Measurements from ENCODE around the gene NGEF.
A peak's percentile ranks its signal among the peaks of the same experiment; 100 is the strongest.

DNA sequence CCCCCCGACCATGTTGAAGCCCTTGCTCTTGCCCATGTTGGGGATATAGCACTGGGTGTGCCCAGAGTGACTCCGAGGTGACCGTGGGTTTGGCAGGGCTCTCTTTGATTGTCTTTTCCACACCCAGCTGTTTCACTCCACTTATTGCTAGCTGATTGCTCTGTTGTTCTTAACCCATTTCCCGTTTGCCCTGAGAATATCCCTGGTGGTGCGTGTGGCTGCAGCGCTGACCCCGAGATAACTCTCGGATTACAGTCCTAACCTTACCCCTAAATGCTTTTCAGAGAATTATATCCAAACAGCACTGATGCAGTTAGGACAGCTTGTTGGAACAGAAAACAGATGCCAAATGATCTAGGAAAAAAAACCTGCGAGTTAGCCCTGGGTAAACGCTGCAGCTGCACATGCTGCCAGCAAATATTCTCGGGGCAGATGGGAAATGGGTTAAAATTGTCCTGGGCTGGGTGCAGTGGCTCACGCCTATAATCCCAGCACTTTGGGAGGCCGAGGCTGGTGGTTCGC is 177.3 kb downstream of the NGEF start:
- TF ChIP-seq POLR2AphosphoS5 (IDR thresholded peaks at IDR 0.05) (peak in 1 of 3 donors; percentile 62), POLR2A (IDR thresholded peaks at IDR 0.05) (no peak), EP300 (IDR thresholded peaks at IDR 0.05; ENCODE audit: low read depth) (no peak)
- TF ChIP-seq, protein P1, sequence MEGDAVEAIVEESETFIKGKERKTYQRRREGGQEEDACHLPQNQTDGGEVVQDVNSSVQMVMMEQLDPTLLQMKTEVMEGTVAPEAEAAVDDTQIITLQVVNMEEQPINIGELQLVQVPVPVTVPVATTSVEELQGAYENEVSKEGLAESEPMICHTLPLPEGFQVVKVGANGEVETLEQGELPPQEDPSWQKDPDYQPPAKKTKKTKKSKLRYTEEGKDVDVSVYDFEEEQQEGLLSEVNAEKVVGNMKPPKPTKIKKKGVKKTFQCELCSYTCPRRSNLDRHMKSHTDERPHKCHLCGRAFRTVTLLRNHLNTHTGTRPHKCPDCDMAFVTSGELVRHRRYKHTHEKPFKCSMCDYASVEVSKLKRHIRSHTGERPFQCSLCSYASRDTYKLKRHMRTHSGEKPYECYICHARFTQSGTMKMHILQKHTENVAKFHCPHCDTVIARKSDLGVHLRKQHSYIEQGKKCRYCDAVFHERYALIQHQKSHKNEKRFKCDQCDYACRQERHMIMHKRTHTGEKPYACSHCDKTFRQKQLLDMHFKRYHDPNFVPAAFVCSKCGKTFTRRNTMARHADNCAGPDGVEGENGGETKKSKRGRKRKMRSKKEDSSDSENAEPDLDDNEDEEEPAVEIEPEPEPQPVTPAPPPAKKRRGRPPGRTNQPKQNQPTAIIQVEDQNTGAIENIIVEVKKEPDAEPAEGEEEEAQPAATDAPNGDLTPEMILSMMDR (IDR thresholded peaks at IDR 0.05): no peak

Measured in transverse colon (tissue), 4 donors.